AG04450 (cell line): ENCODE measurements around the gene CAPN5. TPM values are rescaled to one million over a fixed set of nuclear protein-coding genes. Genes with fewer than 3 reads are reported as not detected.

Experiments used
- CTCF ChIA-PET: fragments of 300-600, 350-600 bp; formaldehyde crosslinking; extraction: SDS; loops from one replicate; lab custom pipeline; 2022; ENCODE audit warnings: antibody characterized with exemption, inconsistent platforms; lab: Charles Lee
- POLR2A ChIA-PET: fragments of 350-600 bp; formaldehyde crosslinking; extraction: SDS; loops from one replicate; lab custom pipeline; 2021; ENCODE audit warnings: antibody characterized with exemption, inconsistent platforms; lab: Yijun Ruan, JAX
- DNase-seq: peaks from one replicate; pipeline ENCODE4 v3.0.0-alpha.2; 2011; ENCODE audit warnings: low read depth, low spot score
- H3K27ac ChIP-seq: one replicate; pipeline ENCODE4 v1.5.1; 2012; ENCODE audit warnings: low read depth, low read length, control low read depth
- H3K27me3 ChIP-seq: one replicate; pipeline ENCODE4 v1.6.0; 2012; ENCODE audit warnings: low read length; ENCODE audit not compliant: control insufficient read depth, insufficient read depth
- H3K4me3 ChIP-seq: 2 replicates; pipeline ENCODE4 v1.5.1; 2011; ENCODE audit warnings: mild to moderate bottlenecking, low read depth, low read length, control low read depth
- H3K9me3 ChIP-seq: 2 replicates; pipeline ENCODE4 v1.5.1; 2012; ENCODE audit warnings: low read length; ENCODE audit not compliant: control insufficient read depth, insufficient read depth
- polyA plus RNA-seq: library from polyadenylated mRNA; depleted of rRNA; stranded (reverse); fragments of >200 nt; gene quantifications from 2 replicates; pipeline ENCODE4 v1.2.3, GENCODE V29; 2011
- TF ChIP-seq, protein P1 (sequence below): IDR thresholded peaks from 2 replicates; pipeline ENCODE4 v1.5.1; 2011; ENCODE audit warnings: low read depth, low read length, control low read depth, inconsistent platforms

CAPN5 gene
- polyA plus RNA-seq, 1 experiment, result 18.6 TPM

DNA sequence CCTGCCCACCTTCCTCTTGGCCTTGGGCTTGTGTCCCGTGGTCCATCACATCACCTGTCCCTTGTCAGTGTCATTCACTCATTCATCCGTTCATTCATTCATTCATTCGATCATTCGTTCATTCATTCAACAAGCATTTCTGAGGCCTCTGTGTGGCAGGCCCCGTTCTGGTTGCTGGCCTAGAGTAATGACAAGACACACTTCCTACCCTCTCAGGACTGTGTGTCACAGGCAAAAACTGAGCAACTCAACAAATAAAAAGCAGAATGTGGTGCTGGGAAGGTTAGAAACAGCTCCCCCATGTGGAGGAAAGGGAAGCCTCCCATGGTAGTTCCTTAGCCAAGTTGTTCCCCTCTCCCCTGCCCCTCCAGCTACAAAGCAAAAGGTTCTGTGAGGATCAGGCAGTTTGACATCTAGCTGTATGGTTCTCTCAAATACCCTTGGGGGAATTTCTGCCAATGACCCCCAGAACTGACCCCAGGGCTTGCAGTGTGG is 34.3 kb downstream of the CAPN5 start:
- CTCF ChIA-PET, result interaction anchor here (1.0 to 2.4 kb wide), 9 partner anchors 10 to 447 kb away, joined by 3 to 12 read pairs (median 4); no protein-coding TSS in a partner anchor
- no peak for DNase-seq
- POLR2A ChIA-PET, result no interaction called here

DNA sequence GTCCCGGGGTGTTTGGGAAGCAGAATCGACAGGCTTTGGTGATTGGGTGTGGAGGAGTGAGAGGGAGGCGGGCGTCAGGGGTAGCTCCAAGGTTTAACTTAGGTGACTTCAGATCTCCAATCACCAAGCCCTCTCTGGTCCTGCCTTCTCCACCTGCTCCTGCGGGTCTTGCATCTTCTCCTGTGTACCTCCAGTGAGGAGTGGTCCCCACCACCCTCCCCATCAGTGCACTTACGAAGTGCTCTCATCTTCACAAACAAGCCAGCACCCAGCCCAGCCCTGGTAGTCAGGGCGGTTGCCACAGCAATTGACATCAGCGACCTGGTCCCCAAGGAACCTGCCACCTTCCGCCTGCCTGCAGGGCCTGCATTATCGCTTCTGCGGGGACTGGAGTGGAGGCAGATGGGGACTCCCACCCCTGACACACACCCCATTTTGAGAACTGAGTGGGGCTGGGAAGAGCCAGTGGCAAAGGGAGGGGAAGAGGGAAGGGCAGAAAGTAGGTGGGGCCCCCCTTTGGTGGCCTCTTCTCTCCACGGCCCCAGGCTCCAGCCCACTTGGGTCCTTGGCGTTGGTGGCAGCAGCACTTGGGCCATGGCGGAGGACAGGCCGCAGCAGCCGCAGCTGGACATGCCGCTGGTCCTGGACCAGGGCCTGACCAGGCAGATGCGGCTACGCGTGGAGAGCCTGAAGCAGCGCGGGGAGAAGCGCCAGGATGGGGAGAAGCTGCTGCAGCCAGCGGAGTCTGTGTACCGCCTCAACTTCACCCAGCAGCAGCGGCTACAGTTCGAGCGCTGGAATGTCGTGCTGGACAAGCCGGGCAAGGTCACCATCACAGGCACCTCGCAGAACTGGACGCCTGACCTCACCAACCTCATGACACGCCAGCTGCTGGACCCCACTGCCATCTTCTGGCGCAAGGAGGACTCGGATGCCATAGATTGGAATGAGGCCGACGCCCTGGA is 35.8 kb downstream of the CAPN5 start, which contains the start of gene OMP:
OMP (plus strand) TSS at position 595 of the 965 bp plus-strand sequence; CDS start at position 595, 0 bp downstream.
- Histone ChIP-seq H3K27ac (no peak within 1 kb of the TSS), H3K27me3 (no peaks in the 10 kb centered on the region), H3K4me3 (no peak within 1 kb of the TSS), H3K9me3 (no peaks in the 10 kb centered on the region; the same call in 1 of the 2 replicates)
- POLR2A ChIA-PET, result no interaction called here
- CTCF ChIA-PET, result interaction anchor here (0.7 to 2.4 kb wide), 7 partner anchors 11 to 446 kb away, joined by 3 to 12 read pairs (median 4); no protein-coding TSS in a partner anchor
- TF ChIP-seq, protein P1, sequence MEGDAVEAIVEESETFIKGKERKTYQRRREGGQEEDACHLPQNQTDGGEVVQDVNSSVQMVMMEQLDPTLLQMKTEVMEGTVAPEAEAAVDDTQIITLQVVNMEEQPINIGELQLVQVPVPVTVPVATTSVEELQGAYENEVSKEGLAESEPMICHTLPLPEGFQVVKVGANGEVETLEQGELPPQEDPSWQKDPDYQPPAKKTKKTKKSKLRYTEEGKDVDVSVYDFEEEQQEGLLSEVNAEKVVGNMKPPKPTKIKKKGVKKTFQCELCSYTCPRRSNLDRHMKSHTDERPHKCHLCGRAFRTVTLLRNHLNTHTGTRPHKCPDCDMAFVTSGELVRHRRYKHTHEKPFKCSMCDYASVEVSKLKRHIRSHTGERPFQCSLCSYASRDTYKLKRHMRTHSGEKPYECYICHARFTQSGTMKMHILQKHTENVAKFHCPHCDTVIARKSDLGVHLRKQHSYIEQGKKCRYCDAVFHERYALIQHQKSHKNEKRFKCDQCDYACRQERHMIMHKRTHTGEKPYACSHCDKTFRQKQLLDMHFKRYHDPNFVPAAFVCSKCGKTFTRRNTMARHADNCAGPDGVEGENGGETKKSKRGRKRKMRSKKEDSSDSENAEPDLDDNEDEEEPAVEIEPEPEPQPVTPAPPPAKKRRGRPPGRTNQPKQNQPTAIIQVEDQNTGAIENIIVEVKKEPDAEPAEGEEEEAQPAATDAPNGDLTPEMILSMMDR, result no peak
- DNase-seq, result no peak

More for the DNA sequence above, 34.3 kb downstream of the CAPN5 start:
- TF ChIP-seq, protein P1, result peak; percentile 58
- Histone ChIP-seq H3K9me3 (no peaks in the 10 kb centered on the region; the same call in 1 of the 2 replicates), H3K4me3 (no peak overlapping the region), H3K27ac (no peak overlapping the region), H3K27me3 (no peaks in the 10 kb centered on the region)

DNA sequence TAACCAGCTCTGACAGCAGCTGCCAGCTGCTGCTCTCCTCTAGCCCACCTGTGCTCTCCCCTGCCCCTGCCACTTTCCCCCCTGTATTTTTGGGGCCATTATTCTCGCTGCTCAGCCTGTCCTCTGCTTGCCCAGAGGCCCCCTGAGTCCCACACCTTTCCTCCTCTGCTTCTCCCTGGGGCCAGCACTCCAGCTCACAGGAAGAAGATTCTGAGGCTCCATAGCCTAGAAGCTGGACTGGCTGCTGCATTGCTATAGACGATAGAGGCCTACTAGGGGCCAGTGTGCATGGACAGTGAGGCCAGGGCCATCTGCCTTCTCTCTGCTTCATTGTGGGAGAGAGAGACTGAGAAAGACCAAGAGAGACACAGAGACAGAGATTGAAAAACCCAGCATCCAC is 36.5 kb downstream of the CAPN5 start:
- Histone ChIP-seq H3K27me3 (no peaks in the 10 kb centered on the region), H3K27ac (no peak overlapping the region), H3K9me3 (no peaks in the 10 kb centered on the region; the same call in 1 of the 2 replicates), H3K4me3 (no peak overlapping the region)
- CTCF ChIA-PET, result interaction anchor here (1.4 kb wide), 1 partner anchor 12 kb away, joined by 7 read pairs; no protein-coding TSS in a partner anchor
- DNase-seq, result no peak
- TF ChIP-seq, protein P1, result no peak
- POLR2A ChIA-PET, result no interaction called here

DNA sequence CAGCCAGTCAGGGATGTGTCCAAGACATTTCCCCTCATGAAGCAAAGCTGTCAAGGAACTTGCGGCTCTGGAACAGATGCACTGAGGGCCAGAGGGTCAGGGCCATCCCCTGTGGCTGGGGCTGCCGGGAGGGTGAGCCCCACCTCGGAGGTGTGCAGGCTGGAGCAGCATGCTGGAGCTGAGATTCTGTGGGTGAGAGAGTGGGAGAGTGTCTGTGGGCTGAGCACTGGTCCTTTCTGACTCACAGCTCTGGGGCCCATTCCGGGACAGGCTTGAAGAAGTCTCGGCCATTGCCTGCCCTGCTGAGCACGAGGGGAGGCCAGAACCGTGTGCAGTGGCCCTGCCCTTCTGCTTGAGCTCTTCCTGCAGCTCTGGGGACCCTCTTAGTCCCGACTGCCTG is 38.0 kb downstream of the CAPN5 start:
- CTCF ChIA-PET, result interaction anchor here (0.9 to 1.4 kb wide), 2 partner anchors 14 to 57 kb away, joined by 3 to 7 read pairs; no protein-coding TSS in a partner anchor
- TF ChIP-seq, protein P1, result no peak

More for the DNA sequence above, 38.0 kb downstream of the CAPN5 start:
- no peaks in the 10 kb centered on the region; the same call in 1 of the 2 replicates for H3K9me3 ChIP-seq
- no peak for DNase-seq
- H3K27me3 ChIP-seq, result no peaks in the 10 kb centered on the region
- H3K4me3 ChIP-seq, result no peak overlapping the region
- POLR2A ChIA-PET, result no interaction called here
- no peak overlapping the region for H3K27ac ChIP-seq
